Stimulated activated CD8-positive, alpha-beta memory T cell treated with anti-CD3 and anti-CD28 coated beads, Interleukin-2, amount 100 ng/mL, for 1 hour (primary cell): ENCODE measurements around the gene PHAF1.
A peak's percentile ranks its signal among the peaks of the same experiment; 100 is the strongest.

Source experiments
- DNase-seq, 2 donors: peaks; one replicate each; pipeline ENCODE4 v3.0.0-alpha.2; 2020; ENCODE audit warnings: low read depth in 2 of 2

PHAF1 gene

DNA sequence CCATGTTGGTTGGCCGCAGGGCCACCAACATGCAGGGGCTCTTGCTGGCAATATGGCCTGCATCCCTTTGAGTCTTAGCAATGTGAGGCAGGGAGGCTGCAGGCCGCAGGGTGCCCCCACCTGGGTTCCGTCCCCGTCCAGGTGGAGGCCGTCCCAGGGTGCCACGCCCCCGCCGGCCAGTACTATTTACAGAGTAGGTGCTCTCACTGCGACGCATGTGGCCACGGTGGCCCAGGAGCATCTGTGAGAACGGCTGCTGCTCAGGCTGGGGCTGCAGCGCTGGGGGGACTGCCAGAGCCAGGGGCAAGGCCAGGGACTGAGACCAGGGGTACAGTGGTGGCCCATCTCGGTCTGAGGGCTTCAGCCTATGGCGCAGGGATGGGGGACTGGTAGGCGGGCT is 70.4 kb downstream of the PHAF1 start:
- DNase-seq = no peak

DNA sequence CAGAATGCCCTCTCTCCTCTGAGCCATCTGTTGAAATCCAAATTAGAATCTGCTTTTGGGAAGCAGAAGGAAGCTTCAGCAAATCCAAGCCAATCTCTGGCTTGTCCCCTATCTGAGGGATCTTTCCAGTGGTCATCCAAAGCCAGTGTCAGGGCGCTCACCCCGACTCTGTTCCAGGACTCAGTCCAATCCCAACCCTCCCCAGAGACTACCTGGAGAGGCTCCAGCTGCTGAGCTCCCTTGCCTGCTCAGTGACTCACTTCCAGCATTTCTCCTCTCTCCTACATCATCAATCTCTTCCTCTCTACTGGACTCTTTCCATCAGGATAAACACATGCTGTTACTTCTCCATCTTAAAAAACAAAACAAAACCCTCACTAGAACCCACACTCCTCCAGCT is 71.6 kb downstream of the PHAF1 start:
- DNase-seq = no peak

DNA sequence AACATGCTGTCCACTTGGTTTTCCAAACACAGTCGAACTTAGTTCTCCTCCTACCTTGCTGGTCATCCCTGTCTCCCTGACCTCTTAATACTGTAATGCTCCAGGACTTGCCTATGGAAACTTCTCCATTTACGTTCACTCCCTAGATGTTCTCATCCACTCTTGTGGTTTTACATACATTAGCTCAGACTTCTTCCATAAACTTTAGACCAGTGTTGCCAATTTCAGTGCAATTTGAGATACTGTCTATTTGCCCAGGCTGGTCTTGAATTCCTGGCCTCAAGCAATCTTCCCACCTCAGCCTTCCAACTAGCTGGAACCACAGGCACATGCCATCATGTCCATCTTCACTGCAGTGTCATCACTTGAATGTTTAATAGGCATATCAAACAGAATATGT is 72.5 kb downstream of the PHAF1 start:
- no peak for DNase-seq

DNA sequence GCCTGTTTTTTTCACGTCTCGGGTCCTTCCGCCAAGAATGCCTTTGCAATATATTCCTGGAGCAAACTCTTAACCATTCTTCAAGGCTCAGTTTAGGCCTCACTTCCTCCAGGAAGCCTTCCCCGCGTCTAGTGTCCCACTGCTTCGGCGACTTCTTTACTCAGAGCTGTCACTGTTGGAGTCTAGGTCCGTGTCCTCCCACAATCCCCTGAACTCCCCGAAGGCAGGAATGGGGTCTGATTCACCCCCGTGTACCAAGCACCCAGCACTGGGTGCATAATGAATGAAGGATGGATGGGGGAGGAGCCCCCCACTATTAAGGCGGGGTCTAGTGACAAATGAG is 73.5 kb downstream of the PHAF1 start:
- DNase-seq = no peak

DNA sequence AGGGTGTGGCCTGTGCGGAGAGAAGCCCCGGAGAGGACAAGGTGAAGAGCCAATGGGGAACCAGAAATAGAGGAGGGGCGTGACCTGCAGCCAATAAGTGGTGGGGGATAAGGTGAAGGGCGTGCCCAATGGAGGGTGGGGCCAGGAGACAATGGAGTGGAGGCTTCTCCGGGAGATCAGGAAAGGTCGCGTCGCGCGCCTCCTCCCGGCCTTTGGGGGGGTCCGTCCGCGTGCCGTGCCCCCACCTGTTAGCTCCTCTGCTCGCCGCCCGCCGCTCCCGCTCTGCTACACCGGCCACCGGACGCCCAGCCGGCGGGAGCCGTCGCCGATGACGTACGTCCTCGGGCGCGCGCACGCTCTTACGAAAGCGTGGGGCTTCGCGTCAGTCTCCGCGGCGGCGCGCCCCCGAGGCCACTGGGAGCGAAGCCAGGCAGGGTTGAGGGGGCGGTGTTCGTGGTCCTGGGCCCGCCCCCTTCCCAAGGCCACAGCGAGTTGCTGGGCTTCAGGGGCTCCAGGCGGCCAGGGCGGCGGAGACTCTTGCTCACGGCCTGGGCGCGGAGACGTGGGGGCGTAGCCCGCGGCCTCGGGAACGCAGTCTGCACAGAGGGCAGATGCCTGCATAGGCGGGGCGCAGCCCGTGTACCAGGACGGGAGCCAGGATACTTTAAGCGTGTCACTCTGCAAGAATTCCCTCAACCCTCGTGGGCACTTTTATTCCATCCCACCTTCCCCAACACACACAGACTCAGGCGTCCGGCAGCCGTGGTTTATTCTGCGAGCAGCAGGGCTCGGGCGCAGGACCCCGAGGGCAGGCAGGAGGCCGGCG is 74.1 kb downstream of the PHAF1 start, which contains the start of gene MATCAP1:
TSS of gene MATCAP1 (minus strand) at position 337 of the 826 bp plus-strand sequence. CDS start 3,353 bp downstream, outside the sequence.
- peak; percentile 72 to 85 for DNase-seq

DNA sequence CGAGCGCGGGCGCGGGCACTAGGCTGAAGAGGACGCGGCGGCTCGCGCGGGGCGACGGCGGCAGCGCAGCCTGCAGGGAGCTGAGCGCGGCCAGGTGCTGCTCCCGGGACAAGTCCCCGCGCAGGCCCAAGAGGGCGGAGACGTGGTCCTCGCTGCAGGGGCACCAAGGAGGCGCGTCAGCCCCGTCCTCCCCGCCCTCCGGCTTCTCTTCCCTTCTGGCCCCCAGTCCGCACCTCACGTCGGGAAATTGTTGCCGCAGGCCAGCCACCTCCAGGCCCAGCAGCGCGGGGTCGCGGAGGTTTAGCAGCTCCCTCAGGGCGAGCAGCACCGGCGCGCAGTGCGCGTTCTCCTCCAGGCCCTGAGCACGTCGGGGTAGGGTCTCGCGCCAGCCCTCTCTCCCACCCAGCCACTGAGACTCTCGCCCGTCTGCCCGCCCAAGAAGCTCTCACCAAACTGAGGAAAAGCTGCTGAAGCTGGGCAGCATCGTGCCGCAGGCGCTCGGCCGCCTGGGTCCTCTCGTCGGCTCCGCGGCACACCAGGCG is 74.8 kb downstream of the PHAF1 start:
- no peak for DNase-seq

- peak; percentile 58 to 74 for DNase-seq
Measured at GRCh38 chr16:67184995-67185650, 75.4 kb downstream of the PHAF1 start.

DNA sequence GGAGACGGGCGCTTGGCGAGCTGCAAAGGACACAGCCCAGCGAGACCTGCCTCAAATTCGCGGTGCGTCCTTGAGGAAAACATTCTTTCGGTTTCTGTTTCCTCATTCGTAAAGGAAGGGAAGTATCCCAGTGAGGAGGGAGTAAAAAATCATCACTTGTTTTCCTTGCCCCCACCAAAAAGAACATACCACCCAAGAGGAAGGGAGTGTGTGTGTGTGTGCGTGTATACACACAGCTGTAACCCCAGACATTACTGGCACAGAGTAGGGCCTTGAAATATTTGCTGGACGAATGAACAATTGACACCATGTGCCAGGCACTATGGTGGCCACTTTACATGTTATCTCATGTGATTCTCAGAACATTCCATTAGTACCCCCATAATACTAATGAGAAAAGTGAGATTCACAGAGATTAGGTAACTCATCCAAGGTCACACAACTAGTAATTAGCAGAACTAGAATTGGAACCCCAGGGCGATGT is 76.0 kb downstream of the PHAF1 start:
- DNase-seq = no peak

- DNase-seq = no peak
Measured at GRCh38 chr16:67186550-67186950, 76.8 kb downstream of the PHAF1 start.

GRCh38 chr16:67187175-67187890 is 77.6 kb downstream of the PHAF1 start:
- no peak for DNase-seq

- DNase-seq = no peak
Measured at GRCh38 chr16:67188323-67188722, 78.6 kb downstream of the PHAF1 start.

GRCh38 chr16:67188798-67189197 is 79.1 kb downstream of the PHAF1 start:
- DNase-seq = no peak

- DNase-seq = no peak
Measured at GRCh38 chr16:67190041-67190440, 80.3 kb downstream of the PHAF1 start, which contains the start of gene EXOC3L1. TSS of gene EXOC3L1 (minus strand) at chr16:67190136. CDS start at chr16:67189676, 460 bp downstream.

- no peak for DNase-seq
Measured at GRCh38 chr16:67190448-67191399, 81.0 kb downstream of the PHAF1 start.

DNA sequence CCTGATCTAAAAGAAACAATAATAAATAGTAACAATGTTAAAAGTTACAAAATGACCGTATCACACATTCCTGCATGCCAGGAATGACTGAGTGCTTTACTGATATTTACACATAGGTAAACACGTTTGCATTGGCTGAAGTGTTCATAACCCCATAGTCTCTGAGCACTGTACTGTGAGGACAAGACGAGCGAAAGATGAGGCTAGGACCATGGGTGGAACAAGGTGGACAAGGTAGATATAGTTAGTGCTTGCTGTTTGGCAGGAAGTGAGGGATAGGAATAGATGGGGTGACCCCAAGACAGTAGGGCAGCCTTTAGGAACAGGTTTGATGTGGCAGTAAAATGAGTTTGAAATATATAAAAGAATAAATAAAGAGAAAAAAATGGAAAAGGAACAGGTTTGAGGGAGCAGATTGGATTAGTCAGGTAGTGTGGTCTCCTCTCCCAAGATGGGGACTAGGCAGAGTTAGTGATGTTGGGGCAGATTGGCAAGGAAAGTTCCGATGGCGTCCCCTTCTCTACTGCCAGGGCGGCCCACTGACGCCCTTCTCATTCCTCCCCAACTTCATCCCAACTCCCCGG is 81.8 kb downstream of the PHAF1 start:
- no peak for DNase-seq

DNA sequence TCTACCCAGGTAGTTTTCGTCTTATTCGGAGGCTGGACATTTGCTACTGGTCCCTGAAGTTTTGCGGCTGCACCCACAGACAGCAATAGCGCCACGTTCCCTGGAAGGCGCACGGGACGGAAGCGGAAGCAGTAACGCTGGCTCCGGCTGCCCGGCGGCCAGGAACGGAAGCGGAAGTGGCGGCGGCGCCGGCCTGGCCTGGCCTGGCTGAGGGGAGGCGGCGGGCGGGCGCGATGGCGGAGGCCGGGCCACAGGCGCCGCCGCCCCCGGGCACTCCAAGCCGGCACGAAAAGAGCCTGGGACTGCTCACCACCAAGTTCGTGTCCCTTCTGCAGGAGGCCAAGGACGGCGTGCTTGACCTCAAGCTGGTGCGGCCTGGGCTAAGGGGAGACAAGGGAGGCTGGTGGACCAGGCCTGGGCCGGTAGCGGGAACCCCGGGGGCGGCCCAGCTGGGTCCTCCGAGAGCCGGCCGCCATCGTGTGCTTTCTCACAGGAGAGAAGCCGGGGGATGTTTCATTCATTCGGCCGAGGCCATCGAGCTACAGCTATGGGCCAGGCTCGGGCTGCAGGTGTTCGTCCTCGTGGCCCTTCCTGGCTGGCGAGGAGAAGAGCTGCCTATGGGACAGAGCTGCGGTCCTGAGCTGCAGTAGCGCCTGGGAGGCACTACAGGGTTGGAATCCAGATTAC is 82.4 kb downstream of the PHAF1 start, which contains the start of gene E2F4:
TSS of gene E2F4 (plus strand) at position 161 of the 687 bp plus-strand sequence. CDS start at position 234, 73 bp downstream.
- peak; percentile 66 to 70 for DNase-seq

DNA sequence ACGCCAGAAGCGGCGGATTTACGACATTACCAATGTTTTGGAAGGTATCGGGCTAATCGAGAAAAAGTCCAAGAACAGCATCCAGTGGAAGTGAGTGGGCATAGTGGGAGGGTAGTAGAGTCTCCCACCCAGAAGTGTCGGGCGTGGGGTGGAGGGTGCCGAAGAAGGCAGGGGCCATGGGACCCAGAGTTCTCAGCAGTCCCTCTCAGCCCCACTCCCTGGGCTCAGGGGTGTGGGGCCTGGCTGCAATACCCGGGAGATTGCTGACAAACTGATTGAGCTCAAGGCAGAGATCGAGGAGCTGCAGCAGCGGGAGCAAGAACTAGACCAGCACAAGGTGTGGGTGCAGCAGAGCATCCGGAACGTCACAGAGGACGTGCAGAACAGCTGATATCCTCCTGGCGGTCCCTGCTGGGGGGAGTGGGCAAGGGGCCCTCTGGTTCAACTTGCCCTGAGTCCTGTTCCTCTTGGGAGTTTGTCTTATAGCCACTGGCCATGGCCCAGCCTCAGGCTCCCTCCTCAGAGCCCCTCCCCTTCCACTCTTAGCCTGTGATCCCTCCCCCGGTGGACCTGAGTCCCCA is 83.1 kb downstream of the PHAF1 start:
- DNase-seq = no peak

GRCh38 chr16:67193536-67193935 is 83.8 kb downstream of the PHAF1 start:
- DNase-seq = no peak

DNA sequence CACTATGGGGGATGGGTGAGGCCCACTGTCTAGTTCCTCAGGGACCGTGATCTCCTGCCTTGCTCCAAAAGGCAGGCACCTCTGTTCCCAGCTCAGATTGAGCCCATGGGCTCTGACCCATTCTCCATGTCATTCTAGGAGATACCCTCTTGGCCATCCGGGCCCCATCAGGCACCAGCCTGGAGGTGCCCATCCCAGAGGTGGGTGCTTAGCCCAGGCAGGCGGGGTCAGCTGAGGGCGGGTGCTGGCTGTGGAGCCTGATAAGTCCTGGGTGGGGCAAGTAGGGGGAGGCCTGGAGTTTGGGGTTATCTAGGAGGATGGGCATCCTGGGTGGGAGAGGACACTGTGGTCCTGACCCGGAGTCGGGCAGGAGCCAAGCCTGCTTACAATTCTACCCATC is 84.5 kb downstream of the PHAF1 start:
- no peak for DNase-seq
